Fibroblast of skin of scalp (primary cell): ENCODE measurements around the gene SSR3. TPM values are rescaled to one million over a fixed set of nuclear protein-coding genes. Genes with fewer than 3 reads are reported as not detected.
"Not testable (repeated sequence)": the region's sequence is repeated elsewhere in the genome, so short reads cannot be mapped to it uniquely, and the experiment has no call there.

Experiments used
- DNase-seq: peaks from one replicate; pipeline ENCODE4 v3.0.0-alpha.2; 2013
- polyA plus RNA-seq, 2 experiments: library from polyadenylated mRNA; unstranded; fragments of 120-200 nt; gene quantifications; one replicate each; pipeline ENCODE4 v1.2.1, GENCODE V29; 2013; ENCODE audit not compliant: insufficient read length in 2 of 2

The SSR3 gene
- polyA plus RNA-seq (2013, experiment 1 of 2; ENCODE audit: insufficient read length) = 338 TPM
- 336 TPM for polyA plus RNA-seq (2013, experiment 2 of 2; ENCODE audit: insufficient read length)

- peak; percentile 100 for DNase-seq
These were observed at the start of gene SSR3 for GRCh38 chr3:156554842-156555687. SSR3 (minus strand) TSS chr3:156555117; CDS start chr3:156555089, 28 bp downstream.

- DNase-seq = no peak
These were observed 49.2 kb upstream of the SSR3 start for GRCh38 chr3:156604064-156604641.

GRCh38 chr3:156603379-156604017 is 48.6 kb upstream of the SSR3 start:
- DNase-seq = no peak

- no peak for DNase-seq
These were observed 47.5 kb upstream of the SSR3 start for GRCh38 chr3:156602424-156602823.

GRCh38 chr3:156601497-156601896 is 46.6 kb upstream of the SSR3 start:
- DNase-seq = no peak

- DNase-seq = no peak
These were observed 45.9 kb upstream of the SSR3 start for GRCh38 chr3:156600834-156601233.

- DNase-seq = no peak
These were observed 44.4 kb upstream of the SSR3 start for GRCh38 chr3:156599089-156599874.

GRCh38 chr3:156598413-156598812 is 43.5 kb upstream of the SSR3 start:
- DNase-seq = no peak

- no peak for DNase-seq
These were observed 39.3 kb upstream of the SSR3 start for GRCh38 chr3:156594219-156594683.

- no peak for DNase-seq
These were observed 38.9 kb upstream of the SSR3 start for GRCh38 chr3:156593814-156594213.

GRCh38 chr3:156589806-156590205 is 34.9 kb upstream of the SSR3 start:
- not testable (repeated sequence) for DNase-seq

GRCh38 chr3:156587760-156588069 is 32.8 kb upstream of the SSR3 start:
- no peak for DNase-seq

- no peak for DNase-seq
These were observed 32.2 kb upstream of the SSR3 start for GRCh38 chr3:156586905-156587759.

GRCh38 chr3:156583469-156583868 is 28.6 kb upstream of the SSR3 start:
- no peak for DNase-seq

- DNase-seq = no peak
These were observed 27.7 kb upstream of the SSR3 start for GRCh38 chr3:156582532-156583183.

- no peak for DNase-seq
These were observed 27.0 kb upstream of the SSR3 start for GRCh38 chr3:156581954-156582353.

GRCh38 chr3:156581033-156581432 is 26.1 kb upstream of the SSR3 start:
- DNase-seq = no peak

- no peak for DNase-seq
These were observed 24.5 kb upstream of the SSR3 start for GRCh38 chr3:156579427-156579851.

- peak; percentile 52 for DNase-seq
These were observed 22.8 kb upstream of the SSR3 start for GRCh38 chr3:156577736-156578135.

GRCh38 chr3:156576651-156577348 is 21.9 kb upstream of the SSR3 start:
- no peak for DNase-seq
